H9 (cell line): Measurements from ENCODE around the gene GBA2. TPM values are rescaled to one million over a fixed set of nuclear protein-coding genes. Genes with fewer than 3 reads are reported as not detected.

ENCODE experiments used
- DNase-seq: peaks from one replicate; pipeline ENCODE4 v3.0.0-alpha.2; 2017
- H2AFZ ChIP-seq: one replicate; pipeline ENCODE4 v1.6.1; 2013; ENCODE audit warnings: mild to moderate bottlenecking, low read length, control low read depth, moderate library complexity
- H2AK5ac ChIP-seq: 2 replicates; pipeline ENCODE4 v1.6.1; 2013; ENCODE audit warnings: low read length, control low read depth, mixed read lengths; ENCODE audit not compliant: insufficient read length
- H2BK120ac ChIP-seq: one replicate; pipeline ENCODE4 v1.6.1; 2013; ENCODE audit warnings: low read depth, mild to moderate bottlenecking, low read length, control low read depth, inconsistent platforms; ENCODE audit not compliant: poor library complexity, severe bottlenecking
- H2BK12ac ChIP-seq: 2 replicates; pipeline ENCODE4 v1.6.1; 2013; ENCODE audit warnings: low read length, control low read depth, mixed read lengths, low read depth; ENCODE audit not compliant: insufficient read length
- H2BK15ac ChIP-seq: 2 replicates; pipeline ENCODE4 v1.6.1; 2013; ENCODE audit warnings: low read depth, low read length, control low read depth
- H2BK20ac ChIP-seq: one replicate; pipeline ENCODE4 v1.6.1; 2013; ENCODE audit warnings: low read depth, mild to moderate bottlenecking, low read length, control low read depth, inconsistent platforms; ENCODE audit not compliant: poor library complexity, severe bottlenecking
- H2BK5ac ChIP-seq: 2 replicates; pipeline ENCODE4 v1.6.1; 2013; ENCODE audit warnings: low read length, control low read depth, mixed read lengths; ENCODE audit not compliant: insufficient read length
- H3K14ac ChIP-seq: 2 replicates; pipeline ENCODE4 v1.6.1; 2013; ENCODE audit warnings: low read length, control low read depth; ENCODE audit not compliant: insufficient read depth
- H3K18ac ChIP-seq: 2 replicates; pipeline ENCODE4 v1.6.1; 2013; ENCODE audit warnings: low read depth, mild to moderate bottlenecking, mixed read lengths, low read length, control low read depth; ENCODE audit not compliant: insufficient read length
- H3K23ac ChIP-seq: 2 replicates; pipeline ENCODE4 v1.6.1; 2013; ENCODE audit warnings: low read length, control low read depth, mixed read lengths, low read depth; ENCODE audit not compliant: insufficient read length
- H3K23me2 ChIP-seq: 2 replicates; pipeline ENCODE4 v1.6.1; 2013; ENCODE audit warnings: low read depth, mild to moderate bottlenecking, mixed read lengths, low read length, control low read depth; ENCODE audit not compliant: insufficient read length, poor library complexity, severe bottlenecking
- H3K27ac ChIP-seq: 2 replicates; pipeline ENCODE4 v1.5.1; 2013; ENCODE audit warnings: low read length, control low read depth, mixed read lengths, low read depth; ENCODE audit not compliant: insufficient read length
- H3K27me3 ChIP-seq: 2 replicates; pipeline ENCODE4 v1.6.1; 2013; ENCODE audit warnings: low read length, control low read depth, inconsistent platforms; ENCODE audit not compliant: insufficient read depth
- H3K4ac ChIP-seq: 2 replicates; pipeline ENCODE4 v1.6.1; 2013; ENCODE audit warnings: low read depth, mild to moderate bottlenecking, control low read depth, inconsistent platforms, low read length, moderate library complexity
- H3K4me1 ChIP-seq: 2 replicates; pipeline ENCODE4 v1.6.1; 2013; ENCODE audit warnings: low read length, control low read depth, inconsistent platforms; ENCODE audit not compliant: insufficient read depth
- H3K4me2 ChIP-seq: 2 replicates; pipeline ENCODE4 v1.6.1; 2013; ENCODE audit warnings: low read length, control low read depth, mixed read lengths; ENCODE audit not compliant: insufficient read length, insufficient read depth
- H3K56ac ChIP-seq: 2 replicates; pipeline ENCODE4 v1.6.1; 2013; ENCODE audit warnings: low read depth, mild to moderate bottlenecking, mixed read lengths, low read length, control low read depth; ENCODE audit not compliant: insufficient read length
- H3K79me1 ChIP-seq: 2 replicates; pipeline ENCODE4 v1.6.1; 2013; ENCODE audit warnings: low read depth, mild to moderate bottlenecking, moderate library complexity, low read length, control low read depth, inconsistent platforms; ENCODE audit not compliant: insufficient read depth, poor library complexity, severe bottlenecking
- H3K79me2 ChIP-seq: 2 replicates; pipeline ENCODE4 v1.6.1; 2013; ENCODE audit warnings: low read length, control low read depth, inconsistent platforms; ENCODE audit not compliant: insufficient read depth
- H3K9ac ChIP-seq: 2 replicates; pipeline ENCODE4 v1.6.1; 2013; ENCODE audit warnings: low read length, control low read depth, mixed read lengths; ENCODE audit not compliant: insufficient read length; ENCODE audit errors: extremely low read depth
- H3K9me3 ChIP-seq: one replicate; pipeline ENCODE4 v1.6.1; 2013; ENCODE audit warnings: low read depth, low read length, inconsistent platforms; ENCODE audit not compliant: control insufficient read depth
- H3T11ph ChIP-seq: one replicate; pipeline ENCODE4 v1.6.1; 2013; ENCODE audit warnings: mild to moderate bottlenecking, low read length, control low read depth, inconsistent platforms
- H4K20me1 ChIP-seq: one replicate; pipeline ENCODE4 v1.6.1; 2013; ENCODE audit not compliant: control insufficient read depth, insufficient read length, insufficient read depth
- H4K5ac ChIP-seq: 2 replicates; pipeline ENCODE4 v1.6.1; 2013; ENCODE audit warnings: low read depth, mild to moderate bottlenecking, mixed read lengths, low read length, control low read depth; ENCODE audit not compliant: insufficient read length
- H4K8ac ChIP-seq: replicated peaks from 2 replicates; pipeline ENCODE4 v1.6.1; 2013; ENCODE audit warnings: low read length, control low read depth, mixed read lengths, low read depth; ENCODE audit not compliant: insufficient read length
- H4K91ac ChIP-seq: 2 replicates; pipeline ENCODE4 v1.6.1; 2013; ENCODE audit warnings: low read depth, mild to moderate bottlenecking, moderate library complexity, mixed read lengths, low read length, control low read depth; ENCODE audit not compliant: insufficient read length
- H3K27ac Mint-ChIP-seq, 3 experiments: 2 replicates in 2 of 3; 3 replicates in 1 of 3; pipeline ENCODE4 v1.8.0; 2020 to 2021; ENCODE audit warnings: mixed read lengths in 3 of 3, mild to moderate bottlenecking in 1 of 3, moderate library complexity in 1 of 3
- H3K27me3 Mint-ChIP-seq: 2 replicates; pipeline ENCODE4 v1.8.0; 2021; ENCODE audit warnings: low read depth, mild to moderate bottlenecking, moderate library complexity, mixed read lengths
- H3K36me3 Mint-ChIP-seq, 3 experiments: 2 replicates in 2 of 3; 3 replicates in 1 of 3; pipeline ENCODE4 v1.8.0; 2020 to 2021; ENCODE audit warnings: low read depth in 3 of 3, mixed read lengths in 3 of 3; ENCODE audit not compliant: insufficient read depth in 1 of 3
- H3K4me1 Mint-ChIP-seq, 2 experiments: 2 replicates each; pipeline ENCODE4 v1.8.0; 2020; ENCODE audit warnings: mixed read lengths in 2 of 2
- H3K4me3 Mint-ChIP-seq, 2 experiments: 2 replicates in 1 of 2; 3 replicates in 1 of 2; pipeline ENCODE4 v1.8.0; 2020 to 2021; ENCODE audit warnings: mild to moderate bottlenecking in 2 of 2, mixed read lengths in 2 of 2, moderate library complexity in 1 of 2
- H3K9me3 Mint-ChIP-seq, 2 experiments: 2 replicates in 1 of 2; 3 replicates in 1 of 2; pipeline ENCODE4 v1.8.0; 2020; ENCODE audit warnings: mild to moderate bottlenecking in 2 of 2, mixed read lengths in 2 of 2, moderate library complexity in 1 of 2
- WGBS: extraction: QIAGEN DNeasy Blood & Tissue Kit; methylation state at CpG from one replicate; pipeline ENCODE4 v1.1.7; 2013; ENCODE audit warnings: missing lambda C conversion rate, low lambda C conversion rate, mixed read lengths; ENCODE audit not compliant: insufficient read length; ENCODE audit errors: extremely low coverage; 5-methylcytosine and 5-hydroxymethylcytosine counted together
- total RNA-seq: library from RNA; stranded (reverse); gene quantifications from 2 replicates; pipeline ENCODE4 v1.2.1, GENCODE V29; 2021
- TF ChIP-seq, protein P1 (sequence below): fragments of 200-600 bp; sonication (generic); conservative IDR thresholded peaks from 3 replicates; pipeline ENCODE4 v1.8.0; 2021; ENCODE audit warnings: antibody characterized with exemption, mild to moderate bottlenecking

GBA2 gene
- total RNA-seq, 1 experiment from 2014 or later = 103 TPM

GRCh38 chr9:35711501-35712428 is 37.3 kb downstream of the GBA2 start:
- Histone ChIP-seq H3K4me2 (no peak overlapping the region), H3K9me3 (no peaks in the 10 kb centered on the region), H4K8ac (no peak overlapping the region), H4K5ac (no peak overlapping the region), H3T11ph (no peak overlapping the region), H2AFZ (no peak overlapping the region), H3K27me3 (no peaks in the 10 kb centered on the region), H3K79me2 (no peaks in the 10 kb centered on the region), H3K79me1 (no peaks in the 10 kb centered on the region), H2BK5ac (no peak overlapping the region), H2AK5ac (no peak overlapping the region), H3K14ac (no peak overlapping the region), H3K27ac (no peak overlapping the region), H3K23ac (no peak overlapping the region), H3K4me1 (no peaks in the 10 kb centered on the region), H2BK20ac (no peak overlapping the region), H4K20me1 (no peaks in the 10 kb centered on the region), H3K18ac (no peak overlapping the region), H3K56ac (no peak overlapping the region), H2BK120ac (no peak overlapping the region), H2BK15ac (no peak overlapping the region), H4K91ac (no peak overlapping the region), H3K9ac (no peak overlapping the region), H3K23me2 (no peaks in the 10 kb centered on the region), H3K4ac (no peak overlapping the region), H2BK12ac (no peak overlapping the region)
- DNase-seq = no peak
- Mint-ChIP-seq H3K4me3 (no peak overlapping the region), H3K9me3 (no peaks in the 10 kb centered on the region), H3K27me3 (no peaks in the 10 kb centered on the region; the same call in 1 of the 2 replicates), H3K27ac (peak overlapping the region in 1 of 3 experiments; percentile 58; a peak in 2 of 7 replicates), H3K36me3 (peaks cover 60 to 94% (median 65%) of the 10 kb centered on the region in 3 experiments), H3K4me1 (peaks cover 0 to 9% of the 10 kb centered on the region in 2 experiments; a peak in 2 of 4 replicates)
- TF ChIP-seq, protein P1, sequence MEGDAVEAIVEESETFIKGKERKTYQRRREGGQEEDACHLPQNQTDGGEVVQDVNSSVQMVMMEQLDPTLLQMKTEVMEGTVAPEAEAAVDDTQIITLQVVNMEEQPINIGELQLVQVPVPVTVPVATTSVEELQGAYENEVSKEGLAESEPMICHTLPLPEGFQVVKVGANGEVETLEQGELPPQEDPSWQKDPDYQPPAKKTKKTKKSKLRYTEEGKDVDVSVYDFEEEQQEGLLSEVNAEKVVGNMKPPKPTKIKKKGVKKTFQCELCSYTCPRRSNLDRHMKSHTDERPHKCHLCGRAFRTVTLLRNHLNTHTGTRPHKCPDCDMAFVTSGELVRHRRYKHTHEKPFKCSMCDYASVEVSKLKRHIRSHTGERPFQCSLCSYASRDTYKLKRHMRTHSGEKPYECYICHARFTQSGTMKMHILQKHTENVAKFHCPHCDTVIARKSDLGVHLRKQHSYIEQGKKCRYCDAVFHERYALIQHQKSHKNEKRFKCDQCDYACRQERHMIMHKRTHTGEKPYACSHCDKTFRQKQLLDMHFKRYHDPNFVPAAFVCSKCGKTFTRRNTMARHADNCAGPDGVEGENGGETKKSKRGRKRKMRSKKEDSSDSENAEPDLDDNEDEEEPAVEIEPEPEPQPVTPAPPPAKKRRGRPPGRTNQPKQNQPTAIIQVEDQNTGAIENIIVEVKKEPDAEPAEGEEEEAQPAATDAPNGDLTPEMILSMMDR = no peak
- no CpG with 5 or more reads among the region's 21 CpGs for WGBS
